HG03571 (cell line): ENCODE results near the gene ANKLE2.
"Not testable (repeated sequence)": the region's sequence is repeated elsewhere in the genome, so short reads cannot be mapped to it uniquely, and the experiment has no call there.

Source experiments
- ATAC-seq: cut with Tn5 transposase; IDR thresholded peaks from one replicate; pipeline ENCODE4 v1.9.1; 2021; ENCODE audit not compliant: unreplicated experiment

Gene ANKLE2

GRCh38 chr12:132777614-132778013 lies 16.0 kb upstream of the ANKLE2 start:
- ATAC-seq = no peak

- no peak for ATAC-seq
Measured at GRCh38 chr12:132776816-132777568, 15.4 kb upstream of the ANKLE2 start.

GRCh38 chr12:132776230-132776625 lies 14.6 kb upstream of the ANKLE2 start:
- ATAC-seq = not testable (repeated sequence)

- no peak for ATAC-seq
Measured at GRCh38 chr12:132775502-132776229, 14.0 kb upstream of the ANKLE2 start.

- no peak for ATAC-seq
Measured at GRCh38 chr12:132774646-132775275, 13.1 kb upstream of the ANKLE2 start.

GRCh38 chr12:132774159-132774558 lies 12.5 kb upstream of the ANKLE2 start:
- ATAC-seq = no peak

GRCh38 chr12:132773077-132773955 lies 11.7 kb upstream of the ANKLE2 start:
- no peak for ATAC-seq

GRCh38 chr12:132772606-132773005 lies 11.0 kb upstream of the ANKLE2 start:
- no peak for ATAC-seq

GRCh38 chr12:132771126-132771838 lies 9.7 kb upstream of the ANKLE2 start:
- ATAC-seq = peak; percentile 35

- ATAC-seq = no peak
Measured at GRCh38 chr12:132766380-132767085, 4.9 kb upstream of the ANKLE2 start.

GRCh38 chr12:132765361-132765760 lies 3.7 kb upstream of the ANKLE2 start:
- no peak for ATAC-seq

GRCh38 chr12:132764231-132764630 lies 2.6 kb upstream of the ANKLE2 start:
- no peak for ATAC-seq

GRCh38 chr12:132761921-132762583 lies 420 bp upstream of the ANKLE2 start:
- ATAC-seq = peak; percentile 73

GRCh38 chr12:132759359-132759758 lies 2.3 kb downstream of the ANKLE2 start:
- no peak for ATAC-seq

- ATAC-seq = not testable (repeated sequence)
Measured at GRCh38 chr12:132758825-132759224, 2.8 kb downstream of the ANKLE2 start.

- ATAC-seq = no peak
Measured at GRCh38 chr12:132754160-132754932, 7.3 kb downstream of the ANKLE2 start.

GRCh38 chr12:132753670-132754069 lies 8.0 kb downstream of the ANKLE2 start:
- ATAC-seq = not testable (repeated sequence)

GRCh38 chr12:132748319-132748718 lies 13.3 kb downstream of the ANKLE2 start:
- ATAC-seq = no peak
